Osteocyte (in vitro differentiated cells): Measurements from ENCODE around the gene TSPAN3. TPM values are rescaled to one million over a fixed set of nuclear protein-coding genes. Genes with fewer than 3 reads are reported as not detected.
A peak's percentile ranks its signal among the peaks of the same experiment; 100 is the strongest.

Experiments used
- DNase-seq: peaks from one replicate; pipeline ENCODE4 v3.0.0; 2021; ENCODE audit warnings: mixed read lengths; ENCODE audit not compliant: unreplicated experiment; ENCODE audit errors: extremely low spot score
- H3K27ac Mint-ChIP-seq: one replicate; pipeline ENCODE4 v1.8.0; 2021; ENCODE audit warnings: mild to moderate bottlenecking, mixed read lengths; ENCODE audit not compliant: unreplicated experiment
- H3K27me3 Mint-ChIP-seq: one replicate; pipeline ENCODE4 v1.8.0; 2021; ENCODE audit warnings: mixed read lengths; ENCODE audit not compliant: unreplicated experiment
- H3K36me3 Mint-ChIP-seq: one replicate; pipeline ENCODE4 v1.8.0; 2021; ENCODE audit warnings: mixed read lengths; ENCODE audit not compliant: unreplicated experiment
- H3K4me1 Mint-ChIP-seq: one replicate; pipeline ENCODE4 v1.8.0; 2021; ENCODE audit warnings: mixed read lengths; ENCODE audit not compliant: unreplicated experiment
- H3K4me3 Mint-ChIP-seq: one replicate; pipeline ENCODE4 v1.8.0; 2021; ENCODE audit warnings: mild to moderate bottlenecking, moderate library complexity, mixed read lengths; ENCODE audit not compliant: unreplicated experiment
- H3K9me3 Mint-ChIP-seq: one replicate; pipeline ENCODE4 v1.8.0; 2021; ENCODE audit warnings: mixed read lengths; ENCODE audit not compliant: unreplicated experiment
- CTCF ChIP-seq: fragments of 200-600 bp; sonication (generic); IDR thresholded peaks from 2 replicates; pipeline ENCODE4 v1.5.0; 2021; ENCODE audit warnings: antibody characterized with exemption, mild to moderate bottlenecking, moderate library complexity
- total RNA-seq: library from RNA; stranded (reverse); gene quantifications from 2 replicates; pipeline ENCODE4 v1.2.1, GENCODE V29; 2021

TSPAN3 gene
- total RNA-seq, 1 donor from 2014 or later: 296 TPM

- DNase-seq: no peak
- H3K27me3 Mint-ChIP-seq: no peaks in the 10 kb centered on the region
- H3K4me1 Mint-ChIP-seq: peaks cover 34% of the 10 kb centered on the region
- H3K27ac Mint-ChIP-seq: peak overlapping the region; percentile 25
- H3K36me3 Mint-ChIP-seq: peaks cover 46% of the 10 kb centered on the region
- no peak for TF ChIP-seq CTCF
- H3K9me3 Mint-ChIP-seq: no peaks in the 10 kb centered on the region
- no peak overlapping the region for H3K4me3 Mint-ChIP-seq
Observed at GRCh38 chr15:77042955-77043920, 27.7 kb downstream of the TSPAN3 start.

DNA sequence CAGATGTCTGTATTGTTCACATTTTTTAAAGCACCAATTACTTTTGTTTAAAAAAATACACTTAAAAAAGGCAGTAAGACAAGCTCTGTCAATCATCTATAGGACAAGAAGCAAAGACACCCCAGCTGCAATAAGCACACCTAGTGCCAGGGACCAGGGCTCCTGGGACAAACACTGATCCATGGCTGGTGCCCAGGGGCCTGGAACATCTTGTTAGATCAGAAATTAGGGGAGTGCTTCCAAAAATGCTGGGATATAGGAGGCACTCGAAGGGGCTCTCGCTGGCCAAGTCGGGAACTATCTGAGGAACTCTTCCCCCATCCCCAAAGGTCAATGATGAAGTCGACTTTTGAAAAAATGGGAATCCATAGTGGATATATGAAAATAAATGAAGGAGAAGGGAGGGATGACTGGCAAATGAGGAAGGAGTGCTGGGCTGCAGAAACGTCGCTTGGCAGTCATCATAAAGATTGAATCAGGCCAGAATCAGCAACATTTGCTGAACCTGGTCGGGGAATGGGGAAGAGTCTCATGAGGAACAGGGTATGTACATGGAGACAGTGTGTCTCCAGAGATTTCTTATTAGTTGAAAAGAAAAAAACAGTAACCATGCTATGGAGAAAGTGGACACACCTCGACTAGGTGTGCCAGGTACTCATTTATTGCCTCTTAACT lies 28.5 kb downstream of the TSPAN3 start:
- Mint-ChIP-seq H3K9me3 (no peaks in the 10 kb centered on the region), H3K4me3 (no peak overlapping the region), H3K36me3 (peaks cover 44% of the 10 kb centered on the region), H3K27me3 (no peaks in the 10 kb centered on the region), H3K27ac (peak overlapping the region; percentile 20), H3K4me1 (peaks cover 25% of the 10 kb centered on the region)
- no peak for DNase-seq
- TF ChIP-seq CTCF: no peak

DNA sequence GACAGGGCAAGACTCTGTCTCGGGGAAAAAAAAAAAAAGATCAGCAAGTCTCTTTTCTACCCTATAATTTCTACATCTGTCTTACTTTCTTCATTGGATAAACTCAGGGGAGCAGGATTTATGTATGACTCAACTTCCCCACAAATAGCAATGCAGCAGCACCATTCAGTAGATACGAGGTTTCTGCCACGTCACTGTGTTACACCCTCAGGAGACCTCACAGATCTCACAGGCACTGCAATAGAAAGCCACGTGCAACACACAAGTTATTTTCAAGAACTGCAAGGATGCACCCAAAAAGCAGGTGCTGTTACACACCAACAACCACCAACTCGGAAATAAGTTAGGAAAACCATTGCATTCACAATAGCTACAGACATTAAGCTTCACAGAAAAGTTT lies 30.2 kb downstream of the TSPAN3 start:
- Mint-ChIP-seq H3K4me3 (no peak overlapping the region), H3K4me1 (peaks cover 21% of the 10 kb centered on the region), H3K27ac (no peak overlapping the region), H3K27me3 (no peaks in the 10 kb centered on the region), H3K36me3 (peaks cover 36% of the 10 kb centered on the region), H3K9me3 (no peaks in the 10 kb centered on the region)
- no peak for DNase-seq
- TF ChIP-seq CTCF: no peak

DNA sequence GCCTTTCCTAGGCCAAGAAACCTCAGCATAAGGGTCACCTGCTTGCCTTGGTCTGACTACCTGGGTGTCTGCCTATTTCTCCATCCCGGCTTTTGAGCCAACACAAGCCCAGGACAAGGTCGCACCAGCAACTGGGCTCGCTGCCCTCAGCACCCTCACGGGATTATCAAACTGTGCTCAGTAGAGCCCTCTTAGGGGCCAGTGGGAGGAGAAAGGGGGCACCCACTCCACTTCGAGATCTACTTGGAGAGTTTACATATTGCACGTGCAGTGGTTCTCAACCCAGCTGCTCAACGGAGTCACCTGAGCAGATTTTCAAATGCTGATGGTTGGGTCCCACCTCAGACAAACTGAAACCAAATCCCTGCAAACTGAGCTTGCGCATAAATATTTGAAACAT lies 31.1 kb downstream of the TSPAN3 start:
- H3K27me3 Mint-ChIP-seq: no peaks in the 10 kb centered on the region
- H3K4me3 Mint-ChIP-seq: no peak overlapping the region
- no peak for TF ChIP-seq CTCF
- peaks cover 28% of the 10 kb centered on the region for H3K36me3 Mint-ChIP-seq
- no peaks in the 10 kb centered on the region for H3K9me3 Mint-ChIP-seq
- no peak overlapping the region for H3K27ac Mint-ChIP-seq
- H3K4me1 Mint-ChIP-seq: peaks cover 14% of the 10 kb centered on the region
- DNase-seq: no peak

DNA sequence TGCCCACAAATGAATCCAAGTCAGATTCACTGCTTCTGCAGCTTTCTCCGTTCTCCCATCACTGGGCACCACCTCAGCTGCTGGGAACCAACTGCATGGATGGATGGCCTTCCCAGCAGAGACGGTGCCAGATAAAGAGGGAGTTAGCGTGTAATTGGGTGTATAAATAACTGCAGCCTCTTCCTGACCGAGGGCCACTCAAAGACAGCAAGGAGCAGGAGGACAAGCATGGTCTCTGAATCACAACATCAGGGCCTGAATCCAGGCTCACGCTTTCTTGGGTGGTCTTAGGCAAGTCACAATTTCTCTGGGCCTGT lies 31.7 kb downstream of the TSPAN3 start:
- TF ChIP-seq CTCF: no peak
- Mint-ChIP-seq H3K27ac (no peak overlapping the region), H3K27me3 (no peaks in the 10 kb centered on the region), H3K36me3 (peaks cover 28% of the 10 kb centered on the region), H3K4me1 (peaks cover 15% of the 10 kb centered on the region), H3K9me3 (no peaks in the 10 kb centered on the region), H3K4me3 (no peak overlapping the region)
- no peak for DNase-seq
